Endothelial cell of umbilical vein (primary cell): ENCODE results near the gene CAPS. TPM values are rescaled to one million over a fixed set of nuclear protein-coding genes. Genes with fewer than 3 reads are reported as not detected.

ENCODE experiments used
- BruUV-seq: library from RNA; stranded (reverse); fragments of 400-500 nt; replicated peaks from 2 replicates; lab custom pipeline; 2021; lab: Mats Ljungman, UMichigan
- CTCF ChIA-PET: fragments of 300-600, 350-600 bp; sonication (Branson Sonifier 250); formaldehyde crosslinking; loops from one replicate; lab custom pipeline; 2021; ENCODE audit warnings: antibody characterized with exemption, inconsistent platforms; lab: Charles Lee
- POLR2A ChIA-PET: fragments of 300-600, 350-600 bp; sonication (Branson Sonifier 250); formaldehyde crosslinking; loops from one replicate; lab custom pipeline; 2021; ENCODE audit warnings: antibody characterized with exemption, inconsistent platforms; lab: Charles Lee
- DNase-seq: peaks from one replicate; pipeline ENCODE4 v3.0.0-alpha.2; 2011; ENCODE audit warnings: low read depth, low spot score
- FAIRE-seq: peaks from 2 replicates; lab custom pipeline; 2011; peaks lifted over from hg19 to GRCh38; lab: Jason Lieb, UNC
- H2AFZ ChIP-seq: 2 replicates; pipeline ENCODE4 v1.6.0; 2012; ENCODE audit warnings: low read depth, low read length, control low read depth, inconsistent platforms
- H3K27ac ChIP-seq: 2 replicates; pipeline ENCODE4 v1.5.1; 2011; ENCODE audit warnings: low read depth, mild to moderate bottlenecking, control low read depth, low read length, moderate library complexity; ENCODE audit not compliant: insufficient read depth
- H3K27me3 ChIP-seq, 2 experiments: 2 replicates each; pipeline versions ENCODE4 v1.6.0 to v1.6.1; 2011; ENCODE audit warnings: low read length in 2 of 2, mixed read lengths in 1 of 2; ENCODE audit not compliant: control insufficient read depth in 2 of 2, insufficient read depth in 2 of 2
- H3K36me3 ChIP-seq, 2 experiments: 2 replicates in 1 of 2; 3 replicates in 1 of 2; pipeline ENCODE4 v1.5.1; 2011; ENCODE audit warnings: low read length in 2 of 2, mild to moderate bottlenecking in 1 of 2, moderate library complexity in 1 of 2; ENCODE audit not compliant: control insufficient read depth in 2 of 2, insufficient read depth in 2 of 2; ENCODE audit errors: extremely low read depth in 1 of 2
- H3K4me1 ChIP-seq: 3 replicates; pipeline ENCODE4 v1.5.1; 2011; ENCODE audit warnings: mild to moderate bottlenecking, low read length; ENCODE audit not compliant: control insufficient read depth, insufficient read depth; ENCODE audit errors: extremely low read depth
- H3K4me2 ChIP-seq: 2 replicates; pipeline ENCODE4 v1.6.1; 2011; ENCODE audit warnings: low read length, control low read depth, mixed read lengths; ENCODE audit not compliant: insufficient read depth
- H3K4me3 ChIP-seq, 3 experiments: fragments of 200-600 bp in 1 of 3; sonication (generic), shearing (Covaris generic) in 1 of 3; replicated peaks in 1 of 3; 2 replicates each; pipeline ENCODE4 v1.5.1; 2011 to 2016; ENCODE audit warnings: control low read depth in 3 of 3, low read length in 3 of 3, mild to moderate bottlenecking in 2 of 3, inconsistent platforms in 1 of 3, low read depth in 1 of 3, moderate library complexity in 1 of 3; ENCODE audit not compliant: insufficient read depth in 1 of 3
- H3K79me2 ChIP-seq: 2 replicates; pipeline ENCODE4 v1.6.0; 2012; ENCODE audit warnings: low read length, inconsistent platforms; ENCODE audit not compliant: control insufficient read depth, insufficient read depth
- H3K9ac ChIP-seq: replicated peaks from 2 replicates; pipeline ENCODE3; 2011; ENCODE audit warnings: low read length, control low read depth; ENCODE audit not compliant: insufficient read depth; ENCODE audit errors: extremely low read depth
- H3K9me1 ChIP-seq: replicated peaks from 3 replicates; pipeline ENCODE4 v1.6.0; 2011; ENCODE audit warnings: mild to moderate bottlenecking, low read length; ENCODE audit not compliant: control insufficient read depth, insufficient read depth; ENCODE audit errors: extremely low read depth
- H3K9me3 ChIP-seq: replicated peaks from 2 replicates; pipeline ENCODE4 v1.5.1; 2012; ENCODE audit warnings: low read length, inconsistent platforms; ENCODE audit not compliant: control insufficient read depth, insufficient read depth
- H4K20me1 ChIP-seq: replicated peaks from 2 replicates; pipeline ENCODE3; 2011; ENCODE audit warnings: mild to moderate bottlenecking, low read length; ENCODE audit not compliant: control insufficient read depth, insufficient read depth; ENCODE audit errors: extremely low read depth
- EZH2 ChIP-seq: IDR thresholded peaks from 2 replicates; pipeline ENCODE4 v1.6.1; 2012; ENCODE audit warnings: borderline replicate concordance, low read depth, mild to moderate bottlenecking, moderate library complexity, low read length, inconsistent platforms; ENCODE audit not compliant: severe bottlenecking
- FOS ChIP-seq: IDR thresholded peaks from 2 replicates; pipeline ENCODE4 v1.6.1; 2011; ENCODE audit warnings: mild to moderate bottlenecking, low read length, moderate library complexity, borderline replicate concordance; ENCODE audit not compliant: insufficient read depth
- GATA2 ChIP-seq: IDR thresholded peaks from 2 replicates; pipeline ENCODE4 v1.7.0; 2011; ENCODE audit warnings: low read depth, mild to moderate bottlenecking, moderate library complexity, mixed read lengths, low read length; ENCODE audit not compliant: insufficient read length, insufficient read depth
- JUN ChIP-seq: IDR thresholded peaks from 2 replicates; pipeline ENCODE4 v1.6.1; 2011; ENCODE audit warnings: borderline replicate concordance, low read depth; ENCODE audit not compliant: insufficient read length, insufficient read depth
- MYC ChIP-seq: IDR thresholded peaks from one replicate; pipeline ENCODE4 v1.6.1; 2011; ENCODE audit warnings: mild to moderate bottlenecking, low read depth, low read length
- POLR2A ChIP-seq: IDR thresholded peaks from 2 replicates; pipeline ENCODE4 v1.6.1; 2012; ENCODE audit warnings: low read depth, mild to moderate bottlenecking, control low read depth, low read length
- POLR2AphosphoS5 ChIP-seq: IDR thresholded peaks from 2 replicates; pipeline ENCODE4 v1.6.1; 2012; ENCODE audit warnings: low read depth, mild to moderate bottlenecking, control low read depth, low read length, moderate library complexity; ENCODE audit not compliant: insufficient read depth
- dilution Hi-C: fragments of 300-500 bp; cut with MboI; formaldehyde crosslinking; loops from one replicate; pipeline ENCODE4 v1.15.0; 2019; ENCODE audit warnings: low sequenced_read_pairs; ENCODE audit not compliant: extremely low pct_ligation_motif_present
- intact Hi-C: fragments of 100-400 bp; cut with micrococcal nuclease; formaldehyde crosslinking; loops from one replicate; pipeline ENCODE4 v1.10.0; 2022
- polyA plus RNA-seq, 4 experiments: library from polyadenylated mRNA; depleted of rRNA in 3 of 4; stranded (reverse) in 3 of 4; unstranded in 1 of 4; fragments of >200 nt; gene quantifications; 2 replicates each; pipeline versions ENCODE4 v1.2.1 to v1.2.3, GENCODE V29; 2011 to 2012; ENCODE audit warnings: missing spikeins in 1 of 4
- total RNA-seq: library from RNA; stranded (reverse); gene quantifications from 2 replicates; pipeline ENCODE4 v1.2.3, GENCODE V29; 2021
- TF ChIP-seq, protein P1 (sequence below), 2 donors: IDR thresholded peaks; 1 replicate in 1 of 2; 2 replicates in 1 of 2; pipeline ENCODE4 v1.5.1; 2011; ENCODE audit warnings: low read length in 2 of 2, mild to moderate bottlenecking in 2 of 2, moderate library complexity in 2 of 2, control low read depth in 1 of 2, inconsistent platforms in 1 of 2, low read depth in 1 of 2; ENCODE audit not compliant: insufficient read depth in 1 of 2; ENCODE audit errors: extremely low read depth in 1 of 2
- TF ChIP-seq, protein P2 (sequence below): IDR thresholded peaks from 2 replicates; pipeline ENCODE4 v1.6.1; 2011; ENCODE audit not compliant: insufficient read depth, insufficient read length

The CAPS gene
- total and polyA plus RNA-seq, 2 donors (not counting 3 experiments of a cell fraction or from before 2014, with no cell fraction given) = 6.9 to 8.9 TPM

DNA sequence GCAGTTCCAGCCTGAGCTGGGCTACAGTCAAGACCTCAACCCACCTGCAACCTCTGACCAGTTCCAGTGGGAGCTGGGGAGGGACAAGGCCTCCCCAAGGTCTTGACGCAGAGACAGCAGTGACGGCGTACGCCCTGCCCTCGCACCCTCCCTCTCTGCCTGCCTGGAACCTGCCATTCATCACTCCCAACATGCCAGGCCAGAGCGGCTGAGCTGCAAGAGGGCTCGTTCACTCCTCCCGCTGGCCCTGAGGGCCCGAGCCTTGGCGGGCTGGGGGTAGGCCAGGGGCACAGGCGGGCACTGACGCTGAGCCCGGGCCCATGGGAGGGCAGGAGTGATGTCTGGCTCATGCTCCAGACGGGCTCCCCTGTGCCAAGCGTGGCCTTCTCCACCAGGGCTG lies 18.6 kb upstream of the CAPS start:
- peaks cover 0 to 15% of the 10 kb centered on the region in 2 experiments for H3K36me3 ChIP-seq
- TF ChIP-seq POLR2AphosphoS5 = no peak
- no peak for TF ChIP-seq GATA2
- TF ChIP-seq POLR2A = no peak
- TF ChIP-seq MYC = no peak
- no peak for TF ChIP-seq JUN
- TF ChIP-seq EZH2 = no peak
- TF ChIP-seq, protein P1, sequence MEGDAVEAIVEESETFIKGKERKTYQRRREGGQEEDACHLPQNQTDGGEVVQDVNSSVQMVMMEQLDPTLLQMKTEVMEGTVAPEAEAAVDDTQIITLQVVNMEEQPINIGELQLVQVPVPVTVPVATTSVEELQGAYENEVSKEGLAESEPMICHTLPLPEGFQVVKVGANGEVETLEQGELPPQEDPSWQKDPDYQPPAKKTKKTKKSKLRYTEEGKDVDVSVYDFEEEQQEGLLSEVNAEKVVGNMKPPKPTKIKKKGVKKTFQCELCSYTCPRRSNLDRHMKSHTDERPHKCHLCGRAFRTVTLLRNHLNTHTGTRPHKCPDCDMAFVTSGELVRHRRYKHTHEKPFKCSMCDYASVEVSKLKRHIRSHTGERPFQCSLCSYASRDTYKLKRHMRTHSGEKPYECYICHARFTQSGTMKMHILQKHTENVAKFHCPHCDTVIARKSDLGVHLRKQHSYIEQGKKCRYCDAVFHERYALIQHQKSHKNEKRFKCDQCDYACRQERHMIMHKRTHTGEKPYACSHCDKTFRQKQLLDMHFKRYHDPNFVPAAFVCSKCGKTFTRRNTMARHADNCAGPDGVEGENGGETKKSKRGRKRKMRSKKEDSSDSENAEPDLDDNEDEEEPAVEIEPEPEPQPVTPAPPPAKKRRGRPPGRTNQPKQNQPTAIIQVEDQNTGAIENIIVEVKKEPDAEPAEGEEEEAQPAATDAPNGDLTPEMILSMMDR (IDR thresholded peaks at IDR 0.05; ENCODE audit: extremely low read depth in 1 of 2, insufficient read depth in 1 of 2, low read depth in 1 of 2, low read length in 2 of 2) = no peak
- TF ChIP-seq FOS = no peak
- TF ChIP-seq, protein P2, sequence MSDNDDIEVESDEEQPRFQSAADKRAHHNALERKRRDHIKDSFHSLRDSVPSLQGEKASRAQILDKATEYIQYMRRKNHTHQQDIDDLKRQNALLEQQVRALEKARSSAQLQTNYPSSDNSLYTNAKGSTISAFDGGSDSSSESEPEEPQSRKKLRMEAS = no peak
- H3K4me1 ChIP-seq = peaks cover 19% of the 10 kb centered on the region
- no peak overlapping the region for H2AFZ ChIP-seq
- H3K9ac ChIP-seq = no peak overlapping the region
- H4K20me1 ChIP-seq = no peaks in the 10 kb centered on the region
- dilution Hi-C loops (no loop called here), intact Hi-C loops (no loop called here)
- no peaks in the 10 kb centered on the region for H3K27me3 ChIP-seq
- FAIRE-seq = no peak
- no peak for DNase-seq
- no TSS peak for BruUV-seq
- ChIA-PET CTCF (interaction anchor here (1.1 kb wide), 1 partner anchor 121 kb away, joined by 3 read pairs; no protein-coding TSS in a partner anchor), POLR2A (no interaction called here)
- H3K4me2 ChIP-seq = no peak overlapping the region
- H3K27ac ChIP-seq = no peak overlapping the region
- H3K4me3 ChIP-seq = no peak overlapping the region
- H3K9me1 ChIP-seq = no peaks in the 10 kb centered on the region
- H3K79me2 ChIP-seq = peaks cover 14% of the 10 kb centered on the region
- H3K9me3 ChIP-seq = no peaks in the 10 kb centered on the region
